GM18517 (cell line): ENCODE measurements around the gene TMEM62.

Source experiments
- ATAC-seq: cut with Tn5 transposase; IDR thresholded peaks from one replicate; pipeline ENCODE4 v1.9.1; 2021; ENCODE audit warnings: mild to moderate bottlenecking, moderate library complexity; ENCODE audit not compliant: unreplicated experiment

The TMEM62 gene

GRCh38 chr15:43226436-43227305, 93.3 kb downstream of the TMEM62 start:
- ATAC-seq = no peak

GRCh38 chr15:43229977-43230376, 96.6 kb downstream of the TMEM62 start:
- ATAC-seq = no peak

- no peak for ATAC-seq
Observed at GRCh38 chr15:43230640-43231115, 97.3 kb downstream of the TMEM62 start.

- no peak for ATAC-seq
Observed at GRCh38 chr15:43232289-43232874, 99.0 kb downstream of the TMEM62 start.
